Limb (tissue), 2 donors: ENCODE data around the gene MYF6.

Source experiments
- DNase-seq, 2 donors: peaks; one replicate each; pipeline ENCODE4 v3.0.0-alpha.2; 2016; ENCODE audit errors: extremely low spot score in 2 of 2

MYF6 gene

GRCh38 chr12:80704420-80704819 lies 3.0 kb upstream of the MYF6 start:
- no peak for DNase-seq

GRCh38 chr12:80707830-80708258 lies 410 bp downstream of the MYF6 start:
- no peak for DNase-seq

- DNase-seq = peak in 1 of 2 donors; percentile 66
Measured at GRCh38 chr12:80708259-80708974, 983 bp downstream of the MYF6 start.

- DNase-seq = no peak
Measured at GRCh38 chr12:80708975-80709328, 1.5 kb downstream of the MYF6 start.

GRCh38 chr12:80709811-80710726 lies 2.6 kb downstream of the MYF6 start:
- peak in 1 of 2 donors; percentile 57 for DNase-seq

- DNase-seq = no peak
Measured at GRCh38 chr12:80710727-80711449, 3.5 kb downstream of the MYF6 start.

GRCh38 chr12:80711866-80712265 lies 4.4 kb downstream of the MYF6 start:
- DNase-seq = no peak

GRCh38 chr12:80712866-80713265 lies 5.4 kb downstream of the MYF6 start:
- DNase-seq = no peak

GRCh38 chr12:80713419-80713818 lies 6.0 kb downstream of the MYF6 start:
- no peak for DNase-seq

- no peak for DNase-seq
Measured at GRCh38 chr12:80714055-80714454, 6.6 kb downstream of the MYF6 start.

GRCh38 chr12:80714846-80715245 lies 7.4 kb downstream of the MYF6 start:
- no peak for DNase-seq

GRCh38 chr12:80715713-80716249 lies 8.3 kb downstream of the MYF6 start:
- DNase-seq = no peak

- no peak for DNase-seq
Measured at GRCh38 chr12:80716696-80717469, 9.4 kb downstream of the MYF6 start, which contains the start of gene MYF5. Gene MYF5 (plus strand): TSS chr12:80716912. CDS start chr12:80717064, 152 bp downstream.

GRCh38 chr12:80717856-80718255 lies 10.4 kb downstream of the MYF6 start:
- DNase-seq = no peak

- DNase-seq = no peak
Measured at GRCh38 chr12:80720516-80720915, 13.1 kb downstream of the MYF6 start.

- DNase-seq = no peak
Measured at GRCh38 chr12:80721326-80721725, 13.9 kb downstream of the MYF6 start.

- peak in 1 of 2 donors; percentile 32 for DNase-seq
Measured at GRCh38 chr12:80745851-80746505, 38.5 kb downstream of the MYF6 start.

GRCh38 chr12:80747800-80748199 lies 40.4 kb downstream of the MYF6 start:
- no peak for DNase-seq

- DNase-seq = peak in 1 of 2 donors; percentile 51
Measured at GRCh38 chr12:80749456-80749855, 42.0 kb downstream of the MYF6 start.

- DNase-seq = no peak
Measured at GRCh38 chr12:80752464-80752863, 45.0 kb downstream of the MYF6 start.
